Stromal cell of bone marrow (primary cell): ENCODE data around the gene ACACB.
A peak's percentile ranks its signal among the peaks of the same experiment; 100 is the strongest.
"Not testable (repeated sequence)": the region's sequence is repeated elsewhere in the genome, so short reads cannot be mapped to it uniquely, and the experiment has no call there.

Experiments used
- DNase-seq: peaks from one replicate; pipeline ENCODE4 v3.0.0-alpha.2; 2012; ENCODE audit warnings: low read depth

The ACACB gene

GRCh38 chr12:109140560-109140959 is 24.2 kb downstream of the ACACB start:
- DNase-seq, result no peak

- DNase-seq, result no peak
Observed at GRCh38 chr12:109144224-109144623, 27.8 kb downstream of the ACACB start.

DNA sequence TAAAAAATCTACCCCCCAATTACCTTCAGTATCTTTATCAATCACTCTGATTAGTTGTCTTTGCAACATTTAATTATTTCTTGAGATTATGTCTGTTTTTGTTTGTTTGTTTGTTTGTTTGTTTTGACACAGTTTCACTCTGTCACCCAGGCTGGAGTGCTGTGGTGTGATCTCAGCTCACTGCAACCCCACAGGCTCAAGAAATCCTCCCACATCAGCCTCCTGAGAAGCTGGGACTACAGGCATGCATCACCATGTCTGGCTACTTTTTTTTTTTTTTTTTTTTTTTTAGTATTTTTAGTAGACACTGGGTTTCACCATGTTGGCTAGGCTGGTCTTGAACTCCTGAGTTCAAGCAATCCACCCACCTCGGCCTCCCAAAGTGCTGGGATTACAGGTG is 30.7 kb downstream of the ACACB start:
- DNase-seq, result not testable (repeated sequence)

DNA sequence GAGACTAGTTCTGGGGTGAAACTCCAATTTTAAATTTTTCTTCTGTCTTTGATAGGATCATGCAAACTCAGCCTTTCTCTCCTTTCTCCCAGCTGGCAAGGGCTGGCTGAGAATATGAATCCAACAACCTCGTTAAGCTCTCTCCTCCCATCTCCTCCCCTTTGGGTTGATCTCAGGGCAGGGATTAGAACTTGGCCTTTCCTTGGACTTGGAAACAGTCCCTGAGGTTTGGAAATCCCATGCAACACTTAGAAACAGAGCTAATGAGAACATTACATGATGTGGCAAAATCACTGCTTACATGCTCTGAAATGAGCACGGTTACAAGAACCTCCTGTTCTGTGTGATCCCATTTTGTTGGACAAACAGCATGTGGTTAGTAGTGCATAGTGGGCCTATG is 31.6 kb downstream of the ACACB start:
- peak; percentile 84 for DNase-seq

GRCh38 chr12:109150124-109150640 is 33.8 kb downstream of the ACACB start:
- no peak for DNase-seq

- no peak for DNase-seq
Observed at GRCh38 chr12:109151457-109151856, 35.1 kb downstream of the ACACB start.

GRCh38 chr12:109153821-109154441 is 37.5 kb downstream of the ACACB start:
- DNase-seq, result no peak

DNA sequence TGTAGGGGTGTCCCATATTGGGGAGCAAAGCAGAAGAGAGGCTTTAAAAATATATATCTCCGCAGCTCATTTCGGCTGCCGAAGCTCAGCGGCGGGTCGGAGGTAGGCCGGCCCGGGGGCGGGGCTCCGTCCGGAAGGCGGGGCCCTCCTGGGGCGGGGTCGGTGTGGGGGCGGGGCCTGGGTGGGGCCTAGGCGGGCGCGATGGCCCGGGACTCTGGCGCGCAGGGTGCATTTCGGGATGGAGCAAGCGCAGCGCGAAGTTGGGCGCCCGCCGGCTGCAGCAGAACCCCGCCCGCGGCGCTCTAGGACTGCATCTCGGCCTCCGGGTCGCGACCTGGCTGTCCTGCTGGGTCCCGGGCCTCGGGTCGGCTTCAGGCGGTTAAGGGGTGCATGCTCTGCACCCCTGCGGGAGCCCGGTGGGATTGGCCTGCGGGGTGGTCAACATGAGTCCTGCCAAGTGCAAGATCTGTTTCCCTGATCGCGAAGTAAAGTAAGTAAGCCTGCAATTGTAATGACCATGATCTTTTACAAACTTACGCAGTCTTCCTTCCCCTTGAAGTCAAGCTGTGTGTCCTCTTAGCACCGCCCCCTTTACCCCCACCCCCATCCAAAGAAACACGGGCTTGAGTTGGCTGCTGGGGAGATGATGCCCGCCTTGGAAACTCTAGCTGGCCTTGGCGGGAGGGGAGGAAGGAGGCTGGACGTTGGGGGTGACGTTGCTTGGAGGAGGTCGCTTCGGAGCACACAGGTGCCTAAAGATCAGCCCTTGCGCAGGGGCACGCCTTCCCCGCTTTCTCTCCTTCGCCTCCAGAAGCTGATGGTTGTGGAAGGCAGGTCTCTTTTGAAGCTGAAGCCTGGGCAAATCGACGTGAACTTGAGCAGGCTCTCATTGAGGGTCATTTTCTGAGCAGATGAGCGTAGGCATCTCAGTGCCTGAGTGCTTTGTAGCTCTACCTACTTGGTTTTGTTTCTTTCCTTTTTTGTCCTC is 38.4 kb downstream of the ACACB start:
- peak; percentile 61 for DNase-seq

- DNase-seq, result no peak
Observed at GRCh38 chr12:109156036-109156435, 39.6 kb downstream of the ACACB start.

DNA sequence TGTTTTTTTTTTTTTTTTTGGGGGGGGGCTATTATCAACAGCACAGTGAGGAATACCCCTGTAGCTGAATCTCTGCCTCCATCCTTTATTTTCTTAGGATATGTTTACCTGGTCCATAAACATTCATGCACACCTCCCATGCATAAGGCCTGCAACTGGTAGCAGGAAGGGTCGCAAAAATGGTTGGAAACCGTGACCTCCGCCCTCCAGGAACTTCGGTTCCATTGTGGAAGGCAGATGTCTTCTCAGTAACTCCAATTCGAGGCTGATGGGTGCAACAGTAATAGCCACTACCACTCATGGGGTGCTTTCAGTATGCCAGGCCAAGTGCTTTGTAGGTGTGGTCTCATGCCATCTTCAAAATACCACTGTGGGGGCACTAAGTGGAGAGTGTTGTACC is 40.2 kb downstream of the ACACB start:
- DNase-seq, result no peak

DNA sequence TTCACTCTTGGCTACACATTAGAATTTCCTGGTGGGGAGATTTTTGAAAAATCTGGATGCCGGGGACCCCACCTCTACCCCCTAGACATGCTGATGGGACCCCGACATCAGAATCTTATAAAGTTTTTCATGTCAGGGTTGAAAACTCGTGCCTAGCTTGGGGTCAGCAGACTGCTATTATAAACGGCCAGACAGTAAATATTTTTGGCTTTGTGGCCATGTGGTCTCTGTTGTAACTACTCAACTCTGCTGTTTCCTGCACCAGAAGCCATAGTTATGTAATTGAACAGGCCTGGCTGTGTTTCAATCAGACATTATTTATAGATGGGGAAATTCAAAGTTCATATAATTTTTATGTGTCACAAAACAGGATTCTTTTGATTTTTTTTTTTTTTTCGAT is 41.6 kb downstream of the ACACB start:
- no peak for DNase-seq

DNA sequence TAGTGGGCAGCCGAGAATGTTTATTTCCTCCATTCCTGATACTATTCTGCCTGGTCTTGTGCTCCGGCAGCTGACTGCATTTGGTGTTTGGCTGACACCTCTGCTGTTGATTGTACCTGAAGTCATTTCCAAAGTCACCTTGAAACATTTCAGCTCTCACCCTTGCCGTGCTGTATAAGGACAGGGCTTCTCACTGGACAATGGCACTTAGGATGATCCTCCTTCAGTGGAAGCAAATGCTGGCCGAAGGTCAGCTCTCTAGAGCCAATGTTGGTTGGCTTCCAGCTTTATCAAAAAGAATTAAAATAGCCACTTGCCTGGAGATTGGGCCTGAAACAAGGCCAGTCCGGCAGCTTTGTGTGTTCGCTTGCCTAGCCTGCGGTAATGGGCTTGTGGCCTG is 44.0 kb downstream of the ACACB start:
- no peak for DNase-seq

- DNase-seq, result no peak
Observed at GRCh38 chr12:109160873-109161272, 44.5 kb downstream of the ACACB start.

- no peak for DNase-seq
Observed at GRCh38 chr12:109162551-109162950, 46.2 kb downstream of the ACACB start.

GRCh38 chr12:109163167-109163566 is 46.8 kb downstream of the ACACB start:
- no peak for DNase-seq

DNA sequence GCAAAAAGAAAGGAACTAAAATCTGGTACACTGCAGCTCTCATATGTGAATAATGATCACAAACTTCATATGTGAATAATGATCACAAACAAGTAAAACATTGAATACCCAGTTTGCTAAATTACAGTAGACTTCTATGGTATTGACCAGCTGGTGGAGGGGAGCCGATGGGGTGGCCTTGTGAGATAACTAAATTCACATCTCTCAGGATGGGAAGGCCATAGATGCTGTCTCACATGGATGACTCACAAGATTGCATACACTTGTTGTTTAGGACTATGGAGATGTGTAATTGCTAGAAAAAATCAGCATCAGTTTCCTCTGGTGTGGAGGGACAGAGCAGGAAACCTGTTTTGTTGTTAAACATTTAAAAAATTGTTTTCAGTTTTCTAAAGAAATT is 49.2 kb downstream of the ACACB start:
- DNase-seq, result no peak

- DNase-seq, result no peak
Observed at GRCh38 chr12:109166371-109166770, 50.0 kb downstream of the ACACB start.

DNA sequence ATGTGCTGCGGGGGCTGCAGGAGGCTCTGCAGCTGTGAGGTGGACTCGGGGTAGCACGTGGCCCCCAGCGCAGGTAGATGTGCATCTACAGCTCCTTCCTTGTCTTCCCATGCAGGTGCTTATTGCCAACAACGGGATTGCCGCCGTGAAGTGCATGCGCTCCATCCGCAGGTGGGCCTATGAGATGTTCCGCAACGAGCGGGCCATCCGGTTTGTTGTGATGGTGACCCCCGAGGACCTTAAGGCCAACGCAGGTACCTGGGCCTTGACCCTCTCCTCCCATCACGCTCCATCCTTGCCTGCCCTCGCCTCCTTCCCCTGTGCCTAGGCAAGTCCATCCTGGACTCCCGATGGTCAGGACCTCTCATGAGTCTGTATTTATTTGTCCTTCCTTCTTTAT is 51.4 kb downstream of the ACACB start:
- no peak for DNase-seq

GRCh38 chr12:109169262-109169661 is 52.9 kb downstream of the ACACB start:
- DNase-seq, result no peak

DNA sequence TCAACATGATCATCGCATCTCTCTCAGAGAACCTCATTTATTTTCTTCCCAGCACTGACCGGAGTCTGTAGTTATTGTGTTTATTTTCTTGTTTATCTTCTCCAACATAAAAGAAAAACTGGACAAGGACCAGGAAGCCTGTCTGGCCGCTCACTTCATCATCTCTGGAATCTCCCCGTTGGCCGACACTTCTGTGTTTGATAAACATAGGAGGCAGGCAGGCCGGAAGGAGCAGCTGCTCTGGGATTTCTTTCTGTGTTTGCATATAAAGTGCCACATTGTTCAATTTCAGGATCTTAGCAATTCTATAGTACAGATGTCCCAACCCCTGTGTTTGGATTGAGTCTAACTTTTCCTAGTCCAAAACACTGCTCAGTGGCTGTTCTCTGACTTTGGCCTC is 53.3 kb downstream of the ACACB start:
- no peak for DNase-seq

DNA sequence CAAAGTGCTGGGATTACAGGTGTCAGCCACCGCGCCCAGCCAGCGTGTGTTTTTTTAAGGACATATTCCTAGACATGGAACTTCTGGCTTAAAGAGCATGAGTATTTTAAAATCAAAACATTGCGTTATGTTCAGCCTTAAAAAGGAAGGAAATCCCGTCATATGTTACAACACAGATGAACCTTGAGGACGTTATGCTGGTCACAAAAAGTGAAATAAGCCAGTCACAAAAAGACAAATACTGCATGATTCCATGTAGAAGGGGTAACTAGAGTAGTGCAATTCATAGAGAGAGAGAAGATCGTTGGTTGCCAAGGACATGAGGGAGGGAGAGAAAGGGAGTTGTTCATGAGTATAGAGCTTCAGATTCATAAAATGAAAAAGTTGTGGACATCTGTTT is 53.9 kb downstream of the ACACB start:
- no peak for DNase-seq

GRCh38 chr12:109172787-109173186 is 56.4 kb downstream of the ACACB start:
- DNase-seq, result not testable (repeated sequence)
